HepG2 (cell line): ENCODE results near the gene DPEP3. TPM values are rescaled to one million over a fixed set of nuclear protein-coding genes. Genes with fewer than 3 reads are reported as not detected.

Source experiments
- CREB1 ChIP-seq, 2 experiments: fragments of 450-650 bp in 1 of 2; IDR thresholded peaks; 2 replicates each; pipeline ENCODE4 v1.6.1; 2016 to 2017; ENCODE audit warnings: control low read depth in 1 of 2, mild to moderate bottlenecking in 1 of 2, missing compliant biosample characterization in 1 of 2, missing genetic modification characterization in 1 of 2
- CTCF ChIP-seq: sonication (generic); formaldehyde crosslinking; IDR thresholded peaks from 2 replicates; pipeline ENCODE4 v1.5.0; 2020; ENCODE audit warnings: mild to moderate bottlenecking, missing genetic modification reagents, moderate library complexity
- FOXK1 ChIP-seq: sonication (generic); formaldehyde crosslinking; IDR thresholded peaks from 2 replicates; pipeline ENCODE4 v1.4.0; 2020; ENCODE audit warnings: low read depth, missing genetic modification reagents, borderline replicate concordance
- HIVEP1 ChIP-seq: sonication (generic); formaldehyde crosslinking; IDR thresholded peaks from 2 replicates; pipeline ENCODE4 v1.4.0; 2020; ENCODE audit warnings: mild to moderate bottlenecking, missing genetic modification reagents
- JUND ChIP-seq: sonication (generic); formaldehyde crosslinking; IDR thresholded peaks from 2 replicates; pipeline ENCODE4 v1.8.0; 2022; ENCODE audit warnings: mild to moderate bottlenecking, missing genetic modification reagents
- MIER3 ChIP-seq: IDR thresholded peaks from 2 replicates; pipeline ENCODE4 v1.6.1; 2016; ENCODE audit warnings: missing compliant biosample characterization, borderline replicate concordance
- NFE2 ChIP-seq: sonication (generic); formaldehyde crosslinking; IDR thresholded peaks from 2 replicates; pipeline ENCODE4 v1.4.0; 2020; ENCODE audit warnings: missing genetic modification reagents
- NR2F1 ChIP-seq, 2 experiments: fragments of 450-650 bp in 1 of 2; formaldehyde crosslinking in 1 of 2; IDR thresholded peaks; 2 replicates each; pipeline versions ENCODE4 v1.5.0 to v1.6.1; 2016 to 2020; ENCODE audit warnings: mild to moderate bottlenecking in 1 of 2, missing compliant biosample characterization in 1 of 2, missing genetic modification reagents in 1 of 2, moderate library complexity in 1 of 2
- PHF8 ChIP-seq: sonication (generic); formaldehyde crosslinking; IDR thresholded peaks from 2 replicates; pipeline ENCODE4 v1.5.0; 2020; ENCODE audit warnings: missing genetic modification reagents
- SNAI1 ChIP-seq: sonication (generic); formaldehyde crosslinking; IDR thresholded peaks from 2 replicates; pipeline ENCODE4 v1.5.0; 2020; ENCODE audit warnings: mild to moderate bottlenecking, missing genetic modification reagents, borderline replicate concordance
- SOX6 ChIP-seq, 2 experiments: fragments of 450-650 bp in 1 of 2; sonication (generic) in 1 of 2; formaldehyde crosslinking in 1 of 2; IDR thresholded peaks; 2 replicates each; pipeline versions ENCODE4 v1.4.0 to v1.6.1; 2017 to 2020; ENCODE audit warnings: antibody characterized with exemption in 1 of 2, mild to moderate bottlenecking in 1 of 2, missing genetic modification reagents in 1 of 2
- TARDBP ChIP-seq: sonication (generic); formaldehyde crosslinking; IDR thresholded peaks from 2 replicates; pipeline ENCODE4 v1.8.0; 2022; ENCODE audit warnings: mild to moderate bottlenecking, missing genetic modification reagents
- WIZ ChIP-seq: sonication (generic); formaldehyde crosslinking; IDR thresholded peaks from 2 replicates; pipeline ENCODE4 v1.5.1; 2020; ENCODE audit warnings: mild to moderate bottlenecking, missing genetic modification reagents
- ZBTB14 ChIP-seq: sonication (generic); formaldehyde crosslinking; IDR thresholded peaks from 2 replicates; pipeline ENCODE4 v1.4.0; 2020; ENCODE audit warnings: missing genetic modification reagents
- ZNF235 ChIP-seq: sonication (generic); formaldehyde crosslinking; IDR thresholded peaks from 2 replicates; pipeline ENCODE4 v1.8.1; 2023; ENCODE audit warnings: mild to moderate bottlenecking, missing genetic modification reagents, borderline replicate concordance
- ZNF275 ChIP-seq: sonication (generic); formaldehyde crosslinking; IDR thresholded peaks from 2 replicates; pipeline ENCODE4 v1.8.0; 2022; ENCODE audit warnings: missing genetic modification reagents, mild to moderate bottlenecking, inconsistent platforms, borderline replicate concordance
- ZNF276 ChIP-seq: sonication (generic); formaldehyde crosslinking; IDR thresholded peaks from 2 replicates; pipeline ENCODE4 v1.4.0; 2020; ENCODE audit warnings: mild to moderate bottlenecking, low read depth, missing genetic modification reagents
- ZNF574 ChIP-seq: sonication (generic); formaldehyde crosslinking; IDR thresholded peaks from 2 replicates; pipeline ENCODE4 v1.4.0; 2020; ENCODE audit warnings: missing genetic modification reagents
- polyA plus RNA-seq, 8 experiments: library from polyadenylated mRNA; depleted of rRNA in 3 of 8; stranded (reverse) in 7 of 8; unstranded in 1 of 8; fragments of >200 nt; fragmentation: Illumina TruSeq in 4 of 8; extraction: Trizol in 4 of 8; gene quantifications; 2 replicates each; pipeline versions ENCODE4 v1.2.1 to v1.2.3, GENCODE V29; 2011 to 2016; ENCODE audit warnings: low read depth in 4 of 8, missing spikeins in 1 of 8, mixed read lengths in 1 of 8; ENCODE audit not compliant: insufficient read depth in 1 of 8
- total RNA-seq, 5 experiments: library from RNA; depleted of rRNA; stranded (reverse); fragments of >200 nt; fragmentation: Illumina TruSeq; extraction: Trizol; gene quantifications; 2 replicates each; pipeline ENCODE4 v1.2.3, GENCODE V29; 2016; ENCODE audit warnings: low read depth in 1 of 5

Gene DPEP3
- total and polyA plus RNA-seq, 2 of the 13 experiments (the other 11 are each of a cell fraction or from before 2014, with no cell fraction given): not detected

- 0 out of 2 replicates have a peak, but pooled peaks have one; percentile 23 for TF ChIP-seq ZNF574 (CRISPR knock-in tag)
- peak; percentile 80 for TF ChIP-seq CREB1 (IDR thresholded peaks at IDR 0.05)
- TF ChIP-seq CREB1 (CRISPR knock-in tag; IDR thresholded peaks at IDR 0.05): no peak
- 0 out of 2 replicates have a peak, but pooled peaks have one; percentile 16 for TF ChIP-seq ZBTB14
- no peak for TF ChIP-seq FOXK1 (CRISPR knock-in tag)
- 0 out of 2 replicates have a peak, but pooled peaks have one; percentile 29 for TF ChIP-seq HIVEP1 (CRISPR knock-in tag)
- no peak for TF ChIP-seq SOX6 (IDR thresholded peaks at IDR 0.05)
- peak; percentile 17 for TF ChIP-seq SOX6 (CRISPR knock-in tag; IDR thresholded peaks at IDR 0.05)
- no peak for TF ChIP-seq TARDBP (CRISPR knock-in tag)
- no peak for TF ChIP-seq PHF8 (CRISPR knock-in tag)
- TF ChIP-seq ZNF275 (CRISPR knock-in tag): 0 out of 2 replicates have a peak, but pooled peaks have one; percentile 12
- 0 out of 2 replicates have a peak, but pooled peaks have one; percentile 50 for TF ChIP-seq ZNF235 (CRISPR knock-in tag)
- 0 out of 2 replicates have a peak, but pooled peaks have one; percentile 38 for TF ChIP-seq SNAI1
- TF ChIP-seq NR2F1 (CRISPR knock-in tag; IDR thresholded peaks at IDR 0.05): 0 out of 4 replicates have a peak, but pooled peaks of 1 of the 2 experiments have one; percentile 15
- TF ChIP-seq NFE2 (CRISPR knock-in tag): no peak
- no peak for TF ChIP-seq MIER3 (CRISPR knock-in tag)
- 0 out of 2 replicates have a peak, but pooled peaks have one; percentile 19 for TF ChIP-seq CTCF
- TF ChIP-seq ZNF276: 0 out of 2 replicates have a peak, but pooled peaks have one; percentile 4
- TF ChIP-seq WIZ (CRISPR knock-in tag): no peak
- TF ChIP-seq JUND (CRISPR knock-in tag): 0 out of 2 replicates have a peak, but pooled peaks have one; percentile 5
Observed at GRCh38 chr16:67967183-67967957, 12.9 kb downstream of the DPEP3 start (continued).
